Pulmonary artery endothelial cell (primary cell): Measurements from ENCODE around the gene GAREM1. TPM values are rescaled to one million over a fixed set of nuclear protein-coding genes. Genes with fewer than 3 reads are reported as not detected.

Experiments
- DNase-seq: peaks from one replicate; pipeline ENCODE4 v3.0.0-alpha.2; 2011; ENCODE audit warnings: low read depth, low spot score
- total RNA-seq: library from RNA; depleted of rRNA; stranded (reverse); fragments of >200 nt; gene quantifications from 2 replicates; pipeline ENCODE4 v1.2.3, GENCODE V29; 2014

Gene GAREM1
- total RNA-seq, 1 donor from 2014 or later: 0.40 TPM

DNA sequence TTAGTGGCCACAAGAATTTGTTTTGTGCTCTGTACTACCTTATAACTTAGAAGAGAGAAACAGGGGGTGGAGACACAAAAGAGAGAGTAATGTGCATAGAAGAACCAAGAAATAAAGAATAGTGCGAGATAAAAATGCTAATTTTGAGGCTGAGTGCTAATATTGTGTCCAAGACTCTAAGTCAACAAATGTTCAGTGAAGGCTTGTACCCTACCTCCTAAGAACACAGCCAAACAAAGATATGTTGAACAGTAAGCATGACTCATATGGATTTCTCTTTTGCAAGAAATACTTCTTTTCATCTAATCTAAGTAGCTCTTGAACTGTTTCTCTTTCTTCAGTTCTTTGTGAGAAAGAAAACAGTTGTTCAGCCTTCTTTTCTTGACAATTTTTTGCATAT, 45.2 kb downstream of the GAREM1 start:
- no peak for DNase-seq

DNA sequence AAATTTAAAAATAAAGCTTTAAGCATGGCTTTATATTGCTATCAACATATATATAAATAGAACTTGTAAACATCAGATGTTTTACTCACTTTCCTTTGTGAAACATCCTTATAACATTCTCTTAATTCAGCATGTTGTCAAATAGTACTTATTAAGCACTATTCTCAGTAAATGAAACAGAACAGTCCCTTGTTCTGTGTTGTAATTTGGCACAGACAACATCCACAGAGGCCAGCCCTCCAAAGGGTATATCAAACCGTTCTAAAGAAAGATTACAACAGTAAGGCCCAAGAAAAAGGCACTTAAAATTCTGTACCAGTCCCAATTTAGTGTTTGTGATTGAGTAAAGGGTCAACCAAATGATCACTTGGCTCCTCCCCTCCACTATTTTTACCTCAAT, 46.0 kb downstream of the GAREM1 start:
- DNase-seq: no peak

DNA sequence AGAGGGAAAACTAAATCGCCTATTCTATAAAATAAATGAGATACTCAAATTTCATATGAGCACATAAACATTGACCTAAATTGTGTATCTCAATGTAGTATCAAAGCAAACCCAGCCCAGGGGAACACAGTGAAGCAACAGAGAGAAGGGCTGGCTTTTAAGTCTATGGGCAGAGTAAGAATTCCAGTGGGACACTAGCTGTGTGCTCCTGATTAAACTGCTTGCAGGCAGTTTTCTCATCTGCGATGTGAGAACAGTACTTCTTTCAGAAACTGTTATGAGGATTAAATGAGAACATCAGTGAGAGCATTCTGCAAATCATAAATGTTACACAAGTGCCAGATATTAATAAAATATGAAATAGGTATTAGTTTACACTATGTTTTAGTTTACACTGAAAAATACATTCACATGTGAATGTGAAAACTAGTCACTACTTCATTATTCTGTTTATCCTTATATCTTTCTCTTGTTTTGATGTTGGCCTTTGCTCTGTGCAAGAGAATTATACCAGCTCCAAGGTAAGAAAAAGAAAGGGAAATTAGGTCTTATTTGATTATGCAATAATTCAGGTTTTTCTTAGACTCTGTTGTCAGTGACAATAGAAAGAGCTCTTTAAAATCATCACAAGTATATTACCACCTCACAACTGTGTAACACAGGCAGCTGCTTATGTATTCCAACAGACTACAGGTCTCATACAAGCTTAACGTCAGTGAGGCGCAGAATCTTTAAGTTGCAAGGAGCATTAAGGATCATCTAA, 47.5 kb downstream of the GAREM1 start:
- DNase-seq: no peak

DNA sequence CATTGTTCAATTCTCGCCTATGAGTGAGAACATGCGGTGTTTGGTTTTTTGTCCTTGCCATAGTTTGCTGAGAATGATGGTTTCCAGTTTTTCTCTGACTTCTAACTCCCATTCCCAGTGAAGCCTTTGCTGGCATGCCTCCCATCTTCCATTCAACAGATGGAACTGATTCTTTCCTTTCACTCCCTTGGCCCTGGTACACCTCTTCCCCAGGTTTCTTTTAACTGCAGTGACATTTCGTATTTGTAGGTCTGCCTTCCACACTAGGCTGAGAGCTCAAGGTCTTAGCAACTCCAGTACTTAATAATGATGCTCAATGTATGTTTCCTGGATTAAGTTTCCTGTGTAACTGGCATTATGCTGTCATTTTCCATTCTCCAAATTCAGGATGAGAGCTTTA, 48.5 kb downstream of the GAREM1 start:
- no peak for DNase-seq

DNA sequence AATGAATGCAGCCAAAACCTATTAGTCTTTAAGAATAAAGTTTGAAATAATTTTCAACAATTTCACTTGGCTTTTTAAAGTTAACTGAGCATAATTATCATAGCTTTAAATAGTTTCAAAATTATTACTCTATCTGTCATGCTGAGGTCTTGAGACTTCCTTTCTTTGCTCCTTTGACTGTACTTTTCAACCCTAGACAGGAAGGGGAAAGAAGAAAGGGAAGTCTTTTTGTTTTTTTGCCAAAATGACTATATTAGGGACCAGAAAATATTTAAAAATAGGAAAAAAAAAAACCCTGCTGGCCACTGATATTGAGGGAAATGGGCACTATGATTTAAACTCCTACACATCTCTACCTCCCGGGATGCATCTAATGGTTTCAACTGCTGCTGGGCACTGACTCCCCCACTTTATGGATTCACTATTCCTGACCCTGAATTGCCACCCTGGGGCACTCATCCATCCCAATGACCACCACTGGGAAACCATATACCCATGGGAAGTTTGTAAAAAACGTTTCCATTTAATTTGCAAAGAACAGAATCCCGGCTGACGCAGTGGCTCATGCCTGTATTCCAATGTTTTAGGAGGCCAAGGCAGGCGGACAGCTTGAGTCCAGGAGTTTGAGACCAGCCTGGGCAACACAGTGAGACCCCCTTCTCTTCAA, 50.5 kb downstream of the GAREM1 start:
- DNase-seq: no peak

DNA sequence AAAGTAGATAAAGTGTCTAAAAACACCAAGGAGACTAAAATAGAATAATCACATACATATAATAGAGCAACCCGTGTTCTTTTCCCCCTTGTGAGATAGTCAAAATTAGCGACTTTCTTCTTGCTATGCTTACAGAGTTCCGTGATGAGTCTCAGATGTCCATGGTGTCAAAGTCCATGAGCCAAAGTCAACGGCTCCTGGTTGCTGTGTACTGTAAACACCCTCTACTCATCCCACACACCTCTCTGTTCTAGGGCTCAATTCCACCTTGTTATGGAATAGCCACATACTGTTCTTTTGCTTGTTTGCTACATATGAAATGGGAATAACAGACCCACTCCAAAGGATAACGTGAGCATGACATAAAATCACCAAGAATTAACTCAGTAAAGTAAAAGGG, 52.5 kb downstream of the GAREM1 start:
- no peak for DNase-seq

DNA sequence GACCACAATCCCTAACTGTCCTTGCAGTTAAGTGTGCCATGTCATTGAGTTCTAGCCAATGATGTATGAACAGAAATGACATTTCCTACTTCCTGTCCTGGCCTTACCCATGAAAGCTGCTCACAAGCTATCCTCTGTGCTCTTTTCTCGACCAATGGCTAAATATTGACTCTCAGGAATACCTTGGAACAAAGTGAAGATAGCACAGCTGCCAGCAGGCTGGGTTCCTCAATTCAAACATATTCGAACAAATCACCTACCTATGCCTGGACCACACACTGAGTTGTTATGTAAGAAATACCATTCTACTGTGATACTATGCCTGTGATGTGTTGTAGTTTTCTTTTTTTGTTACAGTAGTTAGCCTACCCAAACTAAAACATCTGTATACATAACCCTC, 65.1 kb downstream of the GAREM1 start:
- DNase-seq: no peak

DNA sequence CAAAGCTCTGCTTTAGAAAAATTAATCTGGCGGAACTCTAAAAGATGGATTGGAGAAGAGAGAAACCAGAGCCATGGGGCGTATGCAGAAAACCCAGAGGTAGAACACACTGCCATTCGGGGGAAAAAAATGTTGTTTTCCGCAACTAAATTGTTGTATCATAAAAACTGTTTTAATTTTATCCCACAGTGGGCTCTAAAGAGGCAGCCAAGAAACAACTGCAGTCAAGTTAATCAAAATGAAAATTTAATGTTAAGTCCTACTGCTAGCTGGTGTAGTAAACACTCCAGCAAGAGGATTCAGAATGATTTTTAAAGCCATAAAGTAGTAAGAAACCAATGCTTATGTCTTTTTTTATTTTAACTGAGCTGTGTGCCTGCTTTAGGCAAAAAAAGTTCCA, 69.1 kb downstream of the GAREM1 start:
- DNase-seq: no peak

DNA sequence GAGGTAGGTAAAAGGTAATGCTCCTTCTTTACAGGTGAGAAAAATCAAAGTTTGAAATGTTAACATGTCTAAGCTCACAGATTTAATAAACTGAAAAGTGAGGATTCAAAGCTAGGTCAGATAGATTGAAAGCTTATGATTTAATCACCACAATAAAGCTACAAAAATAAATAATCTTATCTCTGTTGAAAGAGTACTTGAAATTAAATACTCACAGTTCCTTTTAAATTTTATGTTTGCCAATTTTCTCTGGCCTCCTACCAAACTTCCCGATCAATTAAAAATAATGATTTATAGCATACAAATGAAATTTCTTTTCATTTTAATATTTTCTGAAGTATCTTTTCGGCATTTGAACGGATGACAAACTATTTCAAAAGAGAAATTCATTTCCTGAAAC, 77.3 kb downstream of the GAREM1 start:
- DNase-seq: no peak

DNA sequence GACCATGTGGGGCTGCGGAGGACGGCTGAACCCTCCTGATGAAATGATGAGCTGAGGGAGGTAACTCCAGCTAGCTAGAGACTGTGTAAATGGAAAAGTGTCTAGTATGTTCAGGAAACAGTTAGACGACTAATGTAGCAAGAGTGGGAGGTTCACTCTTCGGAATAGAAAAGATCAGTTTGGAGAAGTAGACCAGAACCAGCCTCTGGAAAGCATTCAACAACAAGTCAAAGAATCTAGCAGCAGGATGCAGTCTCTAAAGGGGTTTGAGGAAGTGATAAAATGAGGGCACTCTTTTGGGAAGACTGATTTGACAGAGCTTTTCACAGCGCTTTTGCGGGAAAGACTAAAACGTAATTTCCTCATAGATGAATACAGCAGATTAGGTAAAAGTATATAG, 79.6 kb downstream of the GAREM1 start:
- DNase-seq: no peak

DNA sequence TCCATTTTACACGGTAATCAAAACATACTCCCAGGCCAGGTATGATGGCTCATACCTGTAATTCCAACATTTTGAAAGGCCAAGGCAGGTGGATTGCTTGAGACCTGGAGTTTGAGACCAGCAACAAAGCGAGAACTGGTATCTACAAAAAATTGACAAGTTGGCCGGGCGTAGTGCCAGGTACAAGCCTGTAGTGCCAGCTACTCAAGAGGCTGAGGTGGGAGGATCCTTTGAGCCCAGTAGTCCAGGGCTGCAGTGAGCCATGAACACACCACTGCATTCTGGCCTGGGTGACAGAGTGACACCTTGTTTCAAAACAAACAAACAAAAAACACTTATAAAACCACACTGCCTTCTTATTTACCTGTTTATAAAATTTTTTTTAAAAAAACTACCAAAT, 80.8 kb downstream of the GAREM1 start:
- no peak for DNase-seq

DNA sequence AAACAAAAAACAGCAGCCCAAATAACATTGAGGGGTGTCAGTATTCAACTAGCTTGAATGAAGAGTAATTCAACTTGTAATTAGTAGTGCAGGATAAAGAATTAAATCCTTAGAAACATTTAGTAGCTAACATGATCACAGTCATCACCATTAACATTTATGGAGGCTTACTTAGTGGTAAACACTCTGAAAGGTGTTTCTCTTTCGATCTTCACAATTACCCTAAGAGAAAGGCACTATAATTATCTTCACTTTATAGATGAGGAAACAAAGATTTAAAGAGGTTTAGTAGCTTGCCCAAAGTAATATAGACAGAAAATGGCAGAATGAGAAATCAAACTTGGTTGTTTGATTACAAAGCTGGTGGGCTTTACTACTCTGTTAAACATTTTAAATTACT, 81.5 kb downstream of the GAREM1 start:
- DNase-seq: no peak

DNA sequence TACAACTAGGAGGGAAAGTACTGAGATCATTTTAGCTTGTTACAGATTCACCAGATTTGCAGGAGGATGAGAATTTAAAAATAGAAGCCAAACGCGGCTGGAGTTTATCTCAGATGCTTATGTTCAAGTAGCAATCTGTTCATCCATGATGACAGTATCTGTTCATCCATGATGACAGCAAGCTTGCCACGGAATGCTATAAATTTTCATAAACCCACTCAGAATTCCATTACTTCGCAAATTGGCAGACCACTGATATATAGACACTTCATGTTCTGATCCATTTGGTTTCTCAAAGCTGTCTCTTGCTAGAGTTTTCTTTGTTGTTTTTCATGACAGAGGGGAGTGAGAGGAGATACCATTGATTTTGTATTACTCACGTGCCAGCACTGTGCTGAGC, 84.2 kb downstream of the GAREM1 start:
- no peak for DNase-seq

DNA sequence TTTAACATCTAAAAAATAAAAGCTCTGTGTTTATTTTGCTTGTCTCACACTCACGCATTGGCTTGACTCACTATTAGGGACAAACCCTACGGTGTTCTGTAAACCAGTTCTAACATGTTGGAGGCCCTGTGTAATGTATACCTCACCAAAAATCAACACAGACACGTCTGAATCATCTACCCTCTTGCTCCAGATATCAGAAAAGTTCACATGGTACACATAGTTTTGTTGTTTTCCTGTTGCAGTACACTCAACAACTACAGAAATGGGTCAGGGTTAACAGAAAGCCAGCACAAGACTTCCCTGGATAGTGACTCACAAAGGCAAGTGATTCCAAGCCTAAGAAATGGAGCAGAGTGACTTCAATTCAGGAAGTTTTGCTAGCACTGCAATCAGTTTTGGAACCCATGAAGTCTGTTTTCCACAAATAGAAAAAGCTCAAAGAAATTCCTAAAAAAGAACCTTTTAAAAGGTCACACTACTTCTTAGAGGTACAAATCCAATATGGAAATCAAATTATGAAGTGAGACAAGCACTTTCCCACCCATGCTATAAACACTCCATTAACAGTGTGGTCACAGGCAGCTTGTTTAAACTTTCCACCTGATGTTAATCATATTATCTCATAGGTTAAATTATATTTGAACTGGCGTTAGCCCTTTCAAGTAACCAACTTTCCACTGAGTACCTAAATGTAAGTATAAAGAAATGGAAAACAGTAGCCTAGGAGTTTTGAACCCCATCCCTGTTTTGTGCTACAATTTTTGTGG, 87.4 kb downstream of the GAREM1 start:
- peak; percentile 94 for DNase-seq

DNA sequence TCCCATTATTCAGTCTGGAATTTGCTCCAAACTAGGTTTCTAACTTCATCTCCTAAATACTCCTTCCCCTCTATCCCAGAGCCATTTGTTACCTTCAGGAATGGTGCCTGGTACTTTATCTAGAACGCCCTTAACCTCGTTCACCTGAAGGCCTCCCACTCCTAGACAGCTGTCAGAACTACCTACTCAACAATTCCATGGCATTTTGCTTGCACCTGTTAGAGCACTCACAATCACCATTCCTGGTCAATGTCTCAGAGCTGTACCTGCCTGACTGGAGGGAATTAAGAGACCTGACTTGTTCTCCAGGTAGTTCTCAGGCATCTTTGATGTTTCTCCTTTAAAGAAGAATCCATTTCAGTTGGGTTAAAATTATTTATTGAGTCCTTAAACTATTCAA, 88.9 kb downstream of the GAREM1 start:
- no peak for DNase-seq

DNA sequence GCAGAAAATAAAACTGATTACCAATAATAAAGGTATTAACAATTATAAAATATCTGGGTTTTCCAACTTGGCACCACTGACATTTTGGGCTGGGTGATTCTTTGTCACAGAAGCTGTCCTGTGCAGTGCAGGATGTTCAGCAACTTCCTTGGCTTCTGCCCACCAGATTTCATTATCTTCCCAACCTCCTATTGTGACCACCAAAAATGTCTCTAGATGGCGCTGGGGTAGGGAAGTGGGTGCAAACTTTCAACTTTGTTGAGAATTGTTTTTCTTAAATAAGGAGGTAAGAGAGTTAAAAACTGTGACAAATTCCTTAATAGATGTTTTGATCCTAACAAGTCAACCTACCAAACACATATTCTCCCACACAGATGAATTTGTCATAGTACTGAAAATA, 90.1 kb downstream of the GAREM1 start:
- no peak for DNase-seq

DNA sequence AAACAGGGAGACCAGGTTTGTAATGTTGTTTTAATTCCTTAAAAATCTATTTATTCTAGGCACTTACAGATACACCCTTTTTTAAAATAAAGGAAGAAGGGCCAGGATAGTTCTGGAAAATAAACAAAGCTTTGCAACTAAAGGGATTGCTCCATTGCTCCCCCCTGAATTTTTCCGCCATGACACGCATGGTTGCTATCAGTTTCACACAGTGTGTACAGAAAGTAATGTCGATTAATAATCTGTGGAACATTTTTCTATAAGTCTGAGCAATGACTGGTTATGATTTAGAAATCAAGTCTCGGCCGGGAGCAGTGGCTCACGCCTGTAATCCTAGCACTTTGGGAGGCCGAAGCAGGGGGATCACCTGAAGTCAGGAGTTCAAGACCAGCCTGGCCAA, 90.8 kb downstream of the GAREM1 start:
- no peak for DNase-seq

DNA sequence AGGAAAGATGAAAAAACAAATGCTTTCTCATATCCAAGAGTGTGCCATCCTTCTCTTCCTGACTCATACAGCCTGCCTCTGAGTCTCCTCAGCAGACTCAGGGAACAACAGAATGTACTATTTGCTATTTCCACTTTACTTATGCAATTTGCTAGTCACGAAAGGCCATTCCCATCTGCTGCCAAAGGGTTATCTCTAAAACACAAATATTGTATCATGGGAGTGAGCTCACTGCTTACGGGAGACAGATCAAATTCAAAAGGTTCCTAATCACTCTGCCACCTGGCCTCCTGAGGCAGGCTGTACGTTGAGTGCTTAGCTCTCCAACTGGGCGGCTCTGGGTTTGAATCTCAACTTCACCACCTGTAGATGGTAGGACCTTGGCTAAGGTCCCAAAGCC, 92.0 kb downstream of the GAREM1 start:
- DNase-seq: no peak

DNA sequence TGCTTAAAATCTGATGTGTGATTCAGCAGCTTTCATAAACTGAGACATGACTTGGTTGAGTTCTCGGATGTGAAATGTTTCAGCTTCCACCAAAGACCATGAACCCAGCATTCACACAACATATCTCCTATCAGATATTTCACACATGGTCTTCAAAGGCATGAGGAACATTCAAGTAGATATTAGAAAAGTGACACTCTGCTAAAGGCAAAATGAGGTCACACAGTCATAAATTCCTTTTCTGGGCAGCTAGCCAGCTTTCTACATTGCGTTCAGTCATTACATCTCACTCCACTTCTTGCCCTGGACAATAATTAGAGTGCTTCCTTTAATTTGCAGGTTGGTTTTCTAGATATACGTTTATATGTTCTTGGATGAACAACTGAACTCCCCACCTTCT, 96.7 kb downstream of the GAREM1 start:
- no peak for DNase-seq

DNA sequence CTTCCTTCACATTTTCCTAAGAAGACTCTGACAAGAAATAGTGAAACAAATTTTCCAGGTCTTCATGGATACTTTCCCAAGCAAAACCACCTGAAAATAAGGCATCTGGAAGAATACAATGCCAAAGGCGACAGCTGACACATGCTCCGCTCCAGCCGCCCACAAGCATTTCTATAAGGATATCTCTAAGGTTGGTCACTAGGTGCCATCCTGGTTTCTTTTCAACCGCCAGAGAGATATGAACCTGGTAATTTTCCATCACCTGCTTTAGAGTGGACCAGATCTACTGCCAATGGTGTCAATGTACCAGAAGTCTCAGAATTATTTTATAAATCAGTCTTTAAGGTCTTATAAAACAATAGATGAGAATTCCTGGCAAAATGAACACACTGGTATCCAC, 97.2 kb downstream of the GAREM1 start:
- no peak for DNase-seq

DNA sequence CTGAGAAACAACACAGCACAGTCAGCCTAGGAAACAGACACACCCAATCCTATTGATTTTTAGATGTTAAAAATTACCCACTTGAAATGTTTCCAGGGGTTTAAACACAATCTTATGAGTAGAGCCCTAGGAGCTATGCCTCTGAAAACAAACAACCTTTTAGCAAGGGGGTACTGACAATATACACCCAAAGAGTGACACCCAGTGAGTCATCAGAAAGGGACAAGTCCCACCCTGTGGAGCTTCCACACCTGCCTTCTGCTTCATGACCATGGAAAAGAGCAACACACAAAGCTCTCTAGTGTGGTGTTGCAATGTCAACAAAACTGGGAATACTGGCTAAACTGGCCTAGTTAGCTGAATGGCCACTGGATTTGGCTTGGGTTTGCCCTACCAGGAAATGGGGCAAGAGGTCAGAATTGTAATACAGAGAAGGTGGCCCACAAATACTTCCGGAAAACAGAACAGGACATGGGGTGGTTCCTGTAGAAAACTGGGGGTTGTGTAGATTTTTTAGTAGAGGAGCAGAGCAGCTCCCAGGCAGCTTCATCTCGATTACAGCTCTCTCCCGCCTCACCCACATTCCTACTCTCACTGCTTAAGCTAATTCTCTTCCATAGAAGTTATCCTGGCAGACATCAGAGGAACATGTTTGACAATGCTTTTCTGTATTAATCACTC, 98.2 kb downstream of the GAREM1 start:
- no peak for DNase-seq

DNA sequence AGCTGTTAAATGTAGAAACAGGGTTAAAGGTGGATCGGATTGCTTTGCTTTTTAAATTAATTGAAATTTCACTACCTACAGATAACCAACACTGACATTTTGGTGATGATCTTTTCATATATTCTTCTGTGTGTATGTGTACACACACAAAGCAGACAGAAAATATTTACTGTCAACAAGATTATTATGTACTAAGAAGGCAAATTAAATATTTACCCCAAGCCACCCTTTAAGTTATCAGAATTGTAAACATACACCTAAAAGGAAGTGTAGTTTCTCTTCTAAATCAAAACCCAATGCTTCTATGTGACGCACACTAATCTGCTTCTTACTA, 98.7 kb downstream of the GAREM1 start:
- DNase-seq: no peak
